Measurements from ENCODE around the gene NACC2.

NACC2 gene

DNA sequence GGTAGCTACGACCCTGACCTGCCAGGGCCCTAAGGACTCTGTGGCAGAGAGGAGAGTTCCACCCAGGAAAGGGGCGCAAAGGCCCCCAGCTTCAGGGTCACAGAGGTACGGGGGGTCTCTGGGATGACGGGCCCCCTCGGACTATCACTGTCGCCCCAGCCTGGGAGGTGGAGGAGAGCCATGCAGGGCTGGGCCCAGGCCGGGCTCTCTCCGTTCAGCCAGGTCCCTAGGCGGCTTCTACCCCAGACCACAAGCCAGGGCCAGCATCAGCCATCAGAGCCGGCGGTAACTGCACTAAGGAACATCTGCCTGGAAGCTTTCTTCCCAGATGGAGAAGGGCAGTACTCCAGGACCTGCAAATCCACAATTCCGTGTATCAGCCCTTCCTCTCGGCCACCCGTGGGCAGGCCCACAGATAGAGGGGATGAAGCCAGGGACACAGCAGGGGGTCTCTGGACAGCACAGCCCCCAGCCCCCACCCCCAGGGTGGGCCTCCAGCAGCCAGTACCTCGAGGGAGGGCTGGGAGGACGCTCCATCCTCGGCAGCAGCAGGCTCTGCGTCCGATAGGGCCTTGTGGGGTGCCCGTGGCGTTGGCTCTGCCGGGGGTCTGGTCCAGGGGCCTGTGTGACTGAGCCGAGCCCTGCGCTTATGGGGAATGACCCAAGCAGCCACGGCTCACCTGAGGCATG lies 38.4 kb downstream of the NACC2 start:
- Histone ChIP-seq H3K4me1 (ENCODE audit: insufficient read depth, low read length) (peaks cover 17% of the 10 kb centered on the region; the same call in 1 of the 2 replicates), H3K9me3 (ENCODE audit: insufficient read depth, low read depth, low read length) (no peaks in the 10 kb centered on the region), H3K4me3 (ENCODE audit: low read length) (no peak overlapping the region), H3K36me3 (ENCODE audit: insufficient read depth, low read depth, low read length) (no peaks in the 10 kb centered on the region), H3K9ac (ENCODE audit: low read depth, low read length) (no peak overlapping the region), H3K27ac (ENCODE audit: low read length) (no peak overlapping the region), H3K27me3 (ENCODE audit: insufficient read depth, low read length) (peaks cover 9% of the 10 kb centered on the region; the same call in 1 of the 2 replicates)

- H3K27ac ChIP-seq (ENCODE audit: low read length), result no peak overlapping the region
- H3K36me3 ChIP-seq (ENCODE audit: insufficient read depth, low read depth, low read length), result no peaks in the 10 kb centered on the region
- H3K4me1 ChIP-seq (ENCODE audit: insufficient read depth, low read length), result peaks cover 17% of the 10 kb centered on the region; the same call in 1 of the 2 replicates
- H3K27me3 ChIP-seq (ENCODE audit: insufficient read depth, low read length), result peaks cover 12% of the 10 kb centered on the region; the same call in 1 of the 2 replicates
- no peak overlapping the region for H3K4me3 ChIP-seq (ENCODE audit: low read length)
- no peak overlapping the region for H3K9ac ChIP-seq (ENCODE audit: low read depth, low read length)
- H3K9me3 ChIP-seq (ENCODE audit: insufficient read depth, low read depth, low read length), result no peaks in the 10 kb centered on the region
Observed at GRCh38 chr9:136055715-136056545, 39.2 kb downstream of the NACC2 start.

DNA sequence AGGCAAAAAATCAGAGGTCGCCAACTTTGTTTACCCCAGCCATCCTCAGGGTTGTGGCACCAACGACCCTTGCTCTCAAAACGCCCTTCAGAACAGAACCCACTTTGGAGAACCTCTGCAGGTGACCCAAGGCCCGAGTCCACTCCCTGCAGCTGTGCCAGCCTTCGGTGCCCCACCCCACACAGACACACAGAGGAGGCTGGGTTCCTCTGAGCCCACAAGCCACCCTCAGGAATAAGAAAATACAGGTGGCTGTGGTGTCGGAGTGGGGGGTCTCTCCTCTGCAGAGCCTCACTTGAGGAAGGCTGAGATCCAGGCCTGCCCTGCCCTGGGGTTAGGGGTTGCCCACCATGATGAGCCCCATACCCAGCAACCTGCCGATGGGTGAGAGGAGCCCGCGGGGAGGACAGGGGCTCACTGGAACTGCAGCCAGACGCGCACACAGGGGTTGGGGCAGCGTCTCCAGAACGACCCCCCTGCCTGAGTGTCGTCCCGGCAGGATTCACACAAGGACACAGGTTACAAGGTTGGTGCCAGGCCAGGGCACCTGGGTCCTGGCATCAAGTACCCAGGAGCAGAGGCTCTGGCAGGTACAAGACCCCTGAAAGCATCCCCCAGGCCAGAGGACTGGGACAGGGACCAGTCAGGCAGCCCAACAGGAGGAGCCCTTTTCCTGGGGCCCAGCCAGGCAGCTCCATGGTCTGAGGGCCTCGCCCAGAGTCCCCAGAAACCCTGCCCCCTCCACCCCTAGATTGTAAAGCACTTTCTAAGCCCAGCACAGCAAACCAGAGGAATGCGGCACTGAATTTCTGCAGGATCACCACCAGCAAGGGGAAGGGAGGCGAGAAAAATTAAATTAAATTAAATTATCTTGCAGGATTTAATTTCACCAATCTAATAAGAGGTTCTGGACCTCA lies 40.0 kb downstream of the NACC2 start:
- peaks cover 17% of the 10 kb centered on the region; the same call in 1 of the 2 replicates for H3K4me1 ChIP-seq (ENCODE audit: insufficient read depth, low read length)
- H3K36me3 ChIP-seq (ENCODE audit: insufficient read depth, low read depth, low read length), result no peaks in the 10 kb centered on the region
- no peaks in the 10 kb centered on the region for H3K9me3 ChIP-seq (ENCODE audit: insufficient read depth, low read depth, low read length)
- H3K4me3 ChIP-seq (ENCODE audit: low read length), result no peak overlapping the region
- no peak overlapping the region for H3K27ac ChIP-seq (ENCODE audit: low read length)
- H3K27me3 ChIP-seq (ENCODE audit: insufficient read depth, low read length), result peaks cover 21% of the 10 kb centered on the region; the same call in 1 of the 2 replicates
- no peak overlapping the region for H3K9ac ChIP-seq (ENCODE audit: low read depth, low read length)

DNA sequence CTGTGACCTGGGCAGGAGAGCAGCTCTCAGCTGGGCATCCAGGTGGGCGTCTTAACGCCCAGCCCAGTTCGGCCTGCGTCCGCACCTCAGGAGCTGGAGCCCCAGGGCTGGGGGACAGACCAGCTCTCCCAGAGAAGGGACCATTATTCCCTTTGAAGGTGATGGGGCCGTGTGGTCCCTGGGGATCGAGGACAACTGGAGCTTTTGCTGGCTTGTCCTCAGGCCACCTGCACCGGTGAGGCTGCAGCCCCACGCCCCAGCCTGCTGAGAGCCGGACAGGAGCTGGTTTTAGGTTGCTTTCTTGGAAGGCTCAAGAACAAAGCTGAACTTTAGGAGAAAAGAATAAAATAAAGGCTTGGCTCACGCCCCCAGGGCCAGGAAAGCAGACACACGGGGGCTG lies 40.9 kb downstream of the NACC2 start:
- Histone ChIP-seq H3K27me3 (ENCODE audit: insufficient read depth, low read length) (peaks cover 23% of the 10 kb centered on the region; the same call in 1 of the 2 replicates), H3K4me1 (ENCODE audit: insufficient read depth, low read length) (peaks cover 17% of the 10 kb centered on the region; the same call in 1 of the 2 replicates), H3K9me3 (ENCODE audit: insufficient read depth, low read depth, low read length) (no peaks in the 10 kb centered on the region), H3K36me3 (ENCODE audit: insufficient read depth, low read depth, low read length) (no peaks in the 10 kb centered on the region), H3K9ac (ENCODE audit: low read depth, low read length) (no peak overlapping the region), H3K27ac (ENCODE audit: low read length) (no peak overlapping the region), H3K4me3 (ENCODE audit: low read length) (no peak overlapping the region)

GRCh38 chr9:136053757-136054142 lies 41.3 kb downstream of the NACC2 start:
- Histone ChIP-seq H3K36me3 (ENCODE audit: insufficient read depth, low read depth, low read length) (no peaks in the 10 kb centered on the region), H3K27ac (ENCODE audit: low read length) (no peak overlapping the region), H3K4me3 (ENCODE audit: low read length) (no peak overlapping the region), H3K9ac (ENCODE audit: low read depth, low read length) (no peak overlapping the region), H3K9me3 (ENCODE audit: insufficient read depth, low read depth, low read length) (no peaks in the 10 kb centered on the region), H3K4me1 (ENCODE audit: insufficient read depth, low read length) (peaks cover 17% of the 10 kb centered on the region; the same call in 1 of the 2 replicates), H3K27me3 (ENCODE audit: insufficient read depth, low read length) (peaks cover 23% of the 10 kb centered on the region; the same call in 1 of the 2 replicates)

GRCh38 chr9:136052991-136053756 lies 41.9 kb downstream of the NACC2 start:
- H3K36me3 ChIP-seq (ENCODE audit: insufficient read depth, low read depth, low read length), result no peaks in the 10 kb centered on the region
- H3K4me1 ChIP-seq (ENCODE audit: insufficient read depth, low read length), result peaks cover 17% of the 10 kb centered on the region; the same call in 1 of the 2 replicates
- H3K27ac ChIP-seq (ENCODE audit: low read length), result no peak overlapping the region
- H3K9ac ChIP-seq (ENCODE audit: low read depth, low read length), result peak overlapping the region; percentile 12; the same call in 1 of the 2 replicates
- peak overlapping the region; percentile 75; the same call in 1 of the 2 replicates for H3K4me3 ChIP-seq (ENCODE audit: low read length)
- peaks cover 23% of the 10 kb centered on the region; the same call in 1 of the 2 replicates for H3K27me3 ChIP-seq (ENCODE audit: insufficient read depth, low read length)
- H3K9me3 ChIP-seq (ENCODE audit: insufficient read depth, low read depth, low read length), result no peaks in the 10 kb centered on the region

DNA sequence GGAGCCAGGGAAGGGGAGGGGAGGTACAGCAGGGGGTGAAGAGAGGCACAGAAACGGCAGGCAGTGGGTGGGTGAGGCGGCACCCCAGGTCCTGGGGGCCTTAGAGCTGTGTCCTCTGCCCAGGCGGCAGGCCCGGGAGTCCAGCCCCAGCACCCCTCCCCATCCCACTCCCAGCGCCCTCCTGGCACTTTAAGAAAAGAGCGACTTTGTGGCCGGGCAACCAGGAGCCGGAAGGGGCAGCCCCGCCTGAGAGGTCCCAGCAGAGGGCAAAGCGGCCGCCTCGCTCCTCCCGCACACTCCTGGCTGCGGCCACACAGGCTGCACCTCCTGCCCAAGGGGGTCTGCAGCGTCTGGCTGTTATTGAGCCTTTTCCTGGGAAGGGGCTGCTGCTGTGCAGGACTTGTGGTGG lies 42.6 kb downstream of the NACC2 start:
- peak overlapping the region; percentile 12; the same call in 1 of the 2 replicates for H3K9ac ChIP-seq (ENCODE audit: low read depth, low read length)
- no peaks in the 10 kb centered on the region for H3K9me3 ChIP-seq (ENCODE audit: insufficient read depth, low read depth, low read length)
- no peak overlapping the region for H3K27ac ChIP-seq (ENCODE audit: low read length)
- H3K36me3 ChIP-seq (ENCODE audit: insufficient read depth, low read depth, low read length), result no peaks in the 10 kb centered on the region
- H3K27me3 ChIP-seq (ENCODE audit: insufficient read depth, low read length), result peaks cover 23% of the 10 kb centered on the region; the same call in 1 of the 2 replicates
- peaks cover 16% of the 10 kb centered on the region; the same call in 1 of the 2 replicates for H3K4me1 ChIP-seq (ENCODE audit: insufficient read depth, low read length)
- peak overlapping the region; percentile 75; the same call in 1 of the 2 replicates for H3K4me3 ChIP-seq (ENCODE audit: low read length)

GRCh38 chr9:136051837-136052471 lies 43.1 kb downstream of the NACC2 start:
- H3K36me3 ChIP-seq (ENCODE audit: insufficient read depth, low read depth, low read length), result no peaks in the 10 kb centered on the region
- H3K27ac ChIP-seq (ENCODE audit: low read length), result no peak overlapping the region
- H3K4me3 ChIP-seq (ENCODE audit: low read length), result peak overlapping the region; percentile 75
- peak overlapping the region; percentile 48; the same call in 1 of the 2 replicates for H3K9ac ChIP-seq (ENCODE audit: low read depth, low read length)
- H3K4me1 ChIP-seq (ENCODE audit: insufficient read depth, low read length), result peaks cover 12% of the 10 kb centered on the region; the same call in 1 of the 2 replicates
- no peaks in the 10 kb centered on the region for H3K9me3 ChIP-seq (ENCODE audit: insufficient read depth, low read depth, low read length)
- peaks cover 23% of the 10 kb centered on the region; the same call in 1 of the 2 replicates for H3K27me3 ChIP-seq (ENCODE audit: insufficient read depth, low read length)

DNA sequence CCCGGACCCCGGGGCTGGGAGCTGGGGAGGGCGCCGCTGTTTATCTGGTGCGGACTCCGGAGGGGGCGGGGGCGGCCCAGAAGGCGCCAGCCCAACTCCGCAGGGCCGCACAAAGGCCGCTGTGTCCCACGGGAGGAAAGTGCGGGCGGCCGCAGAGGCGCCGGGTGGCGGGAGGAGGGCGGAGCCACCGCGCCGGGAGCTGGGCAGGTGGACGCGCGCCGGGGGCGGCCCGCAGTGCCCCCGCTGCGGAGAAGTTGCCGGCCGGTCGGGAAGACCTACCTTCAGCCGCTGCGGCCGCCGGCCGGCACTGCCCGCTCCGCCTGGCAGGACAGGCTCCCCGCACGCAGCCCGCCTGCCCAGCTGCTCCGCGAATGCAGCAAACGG lies 43.6 kb downstream of the NACC2 start:
- Histone ChIP-seq H3K9me3 (ENCODE audit: insufficient read depth, low read depth, low read length) (no peaks in the 10 kb centered on the region), H3K36me3 (ENCODE audit: insufficient read depth, low read depth, low read length) (no peaks in the 10 kb centered on the region), H3K27me3 (ENCODE audit: insufficient read depth, low read length) (peaks cover 23% of the 10 kb centered on the region; the same call in 1 of the 2 replicates), H3K27ac (ENCODE audit: low read length) (no peak overlapping the region), H3K4me1 (ENCODE audit: insufficient read depth, low read length) (peaks cover 12% of the 10 kb centered on the region; the same call in 1 of the 2 replicates), H3K9ac (ENCODE audit: low read depth, low read length) (peak overlapping the region; percentile 61; the same call in 1 of the 2 replicates), H3K4me3 (ENCODE audit: low read length) (peak overlapping the region; percentile 75; the same call in 1 of the 2 replicates)
